ENCODE results near the gene SMIM29. TPM values are rescaled to one million over a fixed set of nuclear protein-coding genes. Genes with fewer than 3 reads are reported as not detected.
"Not testable (repeated sequence)": the region's sequence is repeated elsewhere in the genome, so short reads cannot be mapped to it uniquely, and the experiment has no call there.

SMIM29 gene
- total and polyA plus RNA-seq, 2 donors: 4.2 to 44.9 TPM

DNA sequence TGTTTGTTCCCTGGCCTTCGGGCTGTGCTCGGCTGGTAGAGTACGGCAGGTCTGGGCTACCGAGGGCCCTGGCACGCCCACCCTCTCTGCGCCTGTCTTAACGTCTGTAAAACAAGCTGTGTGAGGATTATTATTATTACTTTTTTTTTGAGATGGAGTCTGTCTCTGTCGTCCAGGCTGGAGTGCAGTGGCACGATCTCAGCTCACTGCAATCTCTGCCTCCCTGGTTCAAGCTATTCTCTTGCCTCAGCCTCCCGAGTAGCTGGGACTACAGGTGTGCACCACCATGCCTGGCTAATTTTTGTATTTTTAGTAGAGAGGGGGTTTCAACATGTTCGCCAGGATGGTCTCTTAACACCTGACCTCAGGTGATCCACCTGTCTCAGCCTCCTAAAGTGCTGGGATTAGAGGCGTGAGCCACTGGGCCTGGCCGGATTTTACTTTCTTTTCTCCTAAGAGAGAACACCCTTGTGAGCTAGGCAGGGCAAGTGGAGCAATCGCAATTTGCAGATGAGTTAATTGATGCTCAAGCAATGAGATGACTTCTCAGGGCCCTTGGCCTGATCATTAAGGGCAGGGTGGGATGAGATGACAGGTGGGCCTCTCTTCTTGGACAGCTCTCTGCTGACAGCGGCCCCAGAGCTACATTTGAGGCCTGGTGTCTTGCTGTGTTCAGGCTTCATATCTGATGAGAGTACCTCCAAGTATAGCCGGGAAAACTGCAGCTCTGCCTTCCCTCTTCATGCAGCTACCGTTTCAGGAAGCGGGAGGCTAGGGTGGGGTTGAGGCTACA lies 859 bp upstream of the SMIM29 start:
- Histone ChIP-seq H3K36me3 (ENCODE audit: insufficient read depth) (no peaks in the 10 kb centered on the region), H3K27ac (ENCODE audit: low read depth) (peak overlapping the region; percentile 88), H3K4me3 (ENCODE audit: low read depth, low read length) (peak overlapping the region; percentile 48), H3K4me1 (ENCODE audit: insufficient read depth) (no peaks in the 10 kb centered on the region)
- no peak for DNase-seq (ENCODE audit: extremely low spot score)
- 45% methylated on average over 18 of the region's 18 CpGs for WGBS

DNA sequence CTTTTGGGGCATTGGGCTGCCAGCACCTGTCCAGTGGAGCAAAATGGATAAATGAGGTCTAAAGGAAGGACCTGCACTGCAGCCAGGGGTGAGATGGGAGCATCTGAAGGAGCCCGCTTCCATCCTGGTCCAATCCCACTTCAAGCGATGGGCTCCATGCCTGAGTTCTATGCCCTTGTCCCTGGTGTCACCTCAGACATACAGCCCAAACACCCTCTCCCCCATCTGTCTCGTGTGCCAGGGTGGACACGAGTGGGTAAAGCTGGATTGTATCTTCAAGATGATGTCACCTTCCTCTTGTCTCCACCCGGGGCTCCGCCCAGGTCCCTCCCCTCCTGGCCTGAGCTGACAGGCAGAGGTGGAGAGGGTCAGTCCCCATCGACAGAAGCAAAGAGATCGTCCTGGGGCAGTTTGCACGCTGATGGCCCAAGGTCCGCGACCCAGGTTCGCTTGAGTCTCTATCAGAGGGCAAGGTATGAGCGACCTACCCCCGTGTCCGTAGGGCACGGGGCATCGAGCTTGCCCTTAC lies 544 bp downstream of the SMIM29 start:
- peak overlapping the region; percentile 48 for H3K4me3 ChIP-seq (ENCODE audit: low read depth, low read length)
- 9% methylated on average over 17 of the region's 17 CpGs for WGBS
- H3K27ac ChIP-seq (ENCODE audit: low read depth): peak overlapping the region; percentile 55
- no peaks in the 10 kb centered on the region for H3K4me1 ChIP-seq (ENCODE audit: insufficient read depth)
- DNase-seq (ENCODE audit: extremely low spot score): no peak
- H3K36me3 ChIP-seq (ENCODE audit: insufficient read depth): no peaks in the 10 kb centered on the region

DNA sequence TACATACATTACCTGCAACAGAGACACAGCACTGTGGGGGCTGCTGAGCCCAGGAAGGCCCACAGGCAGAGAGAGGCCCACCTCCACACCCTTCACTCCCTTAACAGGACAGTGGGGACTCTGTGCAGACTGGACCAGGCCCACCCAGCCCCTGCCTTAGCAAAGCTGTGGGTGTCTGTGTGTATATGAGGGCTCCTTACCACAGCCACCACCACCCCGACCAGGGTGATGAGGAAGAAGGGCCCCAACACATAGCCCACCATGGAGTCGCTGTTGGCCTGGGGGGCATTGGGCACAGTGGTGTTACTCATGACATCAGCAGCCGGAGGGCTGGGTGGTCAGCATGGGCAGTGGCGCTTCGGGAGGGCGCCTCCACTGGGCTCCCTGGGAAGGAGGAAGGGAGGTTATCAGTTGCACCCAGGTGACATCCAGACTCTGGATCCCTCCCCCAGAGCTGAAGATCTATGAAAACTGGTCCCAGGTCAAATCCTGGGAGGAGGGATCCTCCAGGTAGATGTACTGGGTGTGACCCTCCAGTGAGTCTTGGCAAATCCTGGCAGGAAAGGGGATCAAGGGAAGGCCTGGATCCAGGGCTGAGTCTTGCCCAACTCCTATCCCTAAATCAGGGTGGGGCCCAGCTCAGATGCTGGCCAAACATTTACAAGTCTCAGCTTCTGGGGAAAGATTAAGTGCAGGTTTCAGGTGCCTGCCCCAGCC lies 1.2 kb downstream of the SMIM29 start:
- Histone ChIP-seq H3K36me3 (ENCODE audit: insufficient read depth) (no peaks in the 10 kb centered on the region), H3K4me3 (ENCODE audit: low read depth, low read length) (no peak overlapping the region), H3K4me1 (ENCODE audit: insufficient read depth) (no peaks in the 10 kb centered on the region), H3K27ac (ENCODE audit: low read depth) (no peak overlapping the region)
- no peak for DNase-seq (ENCODE audit: extremely low spot score)
- WGBS: 85% methylated on average over 6 of the region's 6 CpGs

DNA sequence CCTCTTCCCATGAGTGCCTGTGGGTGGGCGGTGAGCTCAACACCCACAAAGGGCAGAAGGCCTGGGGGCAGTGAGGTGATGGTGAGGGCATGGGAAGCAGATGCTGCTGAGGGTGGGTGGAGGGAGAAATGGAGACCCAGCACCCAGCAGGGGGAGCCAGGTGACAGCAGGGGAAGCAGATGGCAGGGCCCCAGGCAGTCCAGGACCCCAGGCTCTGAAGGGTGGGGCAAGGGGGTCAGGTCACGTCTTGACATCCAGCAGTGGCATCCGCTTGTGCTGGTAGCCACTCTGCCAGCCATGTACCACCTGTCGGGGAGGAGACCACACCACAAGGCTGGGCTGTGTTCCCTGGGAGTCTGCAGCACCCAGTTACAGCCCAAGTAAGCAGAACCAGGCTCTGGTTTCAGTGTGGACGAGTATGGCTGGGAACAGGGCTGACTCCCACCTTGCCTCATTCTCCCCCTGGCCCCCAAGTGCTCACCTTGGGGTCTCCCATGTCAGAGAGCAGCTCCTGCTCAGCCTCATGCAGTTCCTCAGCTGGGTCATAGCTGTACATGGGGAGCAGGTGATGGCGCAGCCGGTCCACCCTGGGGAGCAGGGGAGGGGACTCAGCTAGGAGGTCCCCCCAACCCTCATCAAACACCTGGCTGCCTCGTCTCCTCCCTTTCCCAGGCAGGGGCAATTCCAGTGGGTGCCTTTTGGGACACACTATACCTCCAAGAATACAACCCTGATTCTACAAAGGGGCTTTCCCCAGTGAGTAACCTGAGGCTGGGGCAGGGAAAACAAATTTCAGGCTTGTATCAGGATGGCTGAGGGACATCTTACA lies 2.0 kb downstream of the SMIM29 start:
- no peaks in the 10 kb centered on the region for H3K36me3 ChIP-seq (ENCODE audit: insufficient read depth)
- H3K4me1 ChIP-seq (ENCODE audit: insufficient read depth): no peaks in the 10 kb centered on the region
- DNase-seq (ENCODE audit: extremely low spot score): no peak
- no peak overlapping the region for H3K27ac ChIP-seq (ENCODE audit: low read depth)
- H3K4me3 ChIP-seq (ENCODE audit: low read depth, low read length): no peak overlapping the region
- WGBS: 81% methylated on average over 8 of the region's 8 CpGs

DNA sequence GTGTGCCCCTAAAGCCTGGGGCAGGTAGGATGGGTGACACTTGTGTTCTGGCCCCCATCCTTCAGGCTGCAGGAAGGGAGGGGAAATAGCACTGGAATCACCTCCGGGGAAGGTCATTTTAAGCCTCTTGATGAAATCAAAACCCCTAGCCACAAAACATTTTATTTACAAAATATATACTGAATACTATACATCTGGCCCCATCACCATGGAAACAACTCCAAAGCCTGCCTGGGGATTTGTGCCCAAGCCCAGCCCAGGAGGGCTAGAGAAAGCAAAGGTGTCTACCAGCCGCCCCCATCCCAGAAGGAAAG lies 2.6 kb downstream of the SMIM29 start:
- H3K27ac ChIP-seq (ENCODE audit: low read depth): no peak overlapping the region
- H3K36me3 ChIP-seq (ENCODE audit: insufficient read depth): no peaks in the 10 kb centered on the region
- H3K4me3 ChIP-seq (ENCODE audit: low read depth, low read length): no peak overlapping the region
- DNase-seq (ENCODE audit: extremely low spot score): no peak
- 79% methylated on average over 2 of the region's 2 CpGs for WGBS
- H3K4me1 ChIP-seq (ENCODE audit: insufficient read depth): no peaks in the 10 kb centered on the region

DNA sequence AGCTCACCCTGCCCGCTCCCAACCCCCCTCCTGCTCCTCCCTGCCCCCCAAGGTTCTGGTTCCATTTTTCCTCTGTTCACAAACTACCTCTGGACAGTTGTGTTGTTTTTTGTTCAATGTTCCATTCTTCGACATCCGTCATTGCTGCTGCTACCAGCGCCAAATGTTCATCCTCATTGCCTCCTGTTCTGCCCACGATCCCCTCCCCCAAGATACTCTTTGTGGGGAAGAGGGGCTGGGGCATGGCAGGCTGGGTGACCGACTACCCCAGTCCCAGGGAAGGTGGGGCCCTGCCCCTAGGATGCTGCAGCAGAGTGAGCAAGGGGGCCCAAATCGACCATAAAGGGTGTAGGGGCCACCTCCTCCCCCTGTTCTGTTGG lies 3.1 kb downstream of the SMIM29 start:
- H3K27ac ChIP-seq (ENCODE audit: low read depth); H3K36me3 ChIP-seq (ENCODE audit: insufficient read depth); DNase-seq (ENCODE audit: extremely low spot score); H3K4me1 ChIP-seq (ENCODE audit: insufficient read depth); H3K4me3 ChIP-seq (ENCODE audit: low read depth, low read length): not testable (repeated sequence)
- 79% methylated on average over 7 of the region's 7 CpGs for WGBS

DNA sequence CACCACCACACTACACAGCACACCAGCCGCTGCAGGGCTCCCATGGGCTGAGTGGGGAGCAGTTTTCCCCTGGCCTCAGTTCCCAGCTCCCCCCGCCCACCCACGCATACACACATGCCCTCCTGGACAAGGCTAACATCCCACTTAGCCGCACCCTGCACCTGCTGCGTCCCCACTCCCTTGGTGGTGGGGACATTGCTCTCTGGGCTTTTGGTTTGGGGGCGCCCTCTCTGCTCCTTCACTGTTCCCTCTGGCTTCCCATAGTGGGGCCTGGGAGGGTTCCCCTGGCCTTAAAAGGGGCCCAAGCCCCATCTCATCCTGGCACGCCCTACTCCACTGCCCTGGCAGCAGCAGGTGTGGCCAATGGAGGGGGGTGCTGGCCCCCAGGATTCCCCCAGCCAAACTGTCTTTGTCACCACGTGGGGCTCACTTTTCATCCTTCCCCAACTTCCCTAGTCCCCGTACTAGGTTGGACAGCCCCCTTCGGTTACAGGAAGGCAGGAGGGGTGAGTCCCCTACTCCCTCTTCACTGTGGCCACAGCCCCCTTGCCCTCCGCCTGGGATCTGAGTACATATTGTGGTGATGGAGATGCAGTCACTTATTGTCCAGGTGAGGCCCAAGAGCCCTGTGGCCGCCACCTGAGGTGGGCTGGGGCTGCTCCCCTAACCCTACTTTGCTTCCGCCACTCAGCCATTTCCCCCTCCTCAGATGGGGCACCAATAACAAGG lies 3.6 kb downstream of the SMIM29 start:
- H3K27ac ChIP-seq (ENCODE audit: low read depth); H3K4me3 ChIP-seq (ENCODE audit: low read depth, low read length); H3K4me1 ChIP-seq (ENCODE audit: insufficient read depth); H3K36me3 ChIP-seq (ENCODE audit: insufficient read depth); DNase-seq (ENCODE audit: extremely low spot score): not testable (repeated sequence)
- 83% methylated on average over 13 of the region's 13 CpGs for WGBS

DNA sequence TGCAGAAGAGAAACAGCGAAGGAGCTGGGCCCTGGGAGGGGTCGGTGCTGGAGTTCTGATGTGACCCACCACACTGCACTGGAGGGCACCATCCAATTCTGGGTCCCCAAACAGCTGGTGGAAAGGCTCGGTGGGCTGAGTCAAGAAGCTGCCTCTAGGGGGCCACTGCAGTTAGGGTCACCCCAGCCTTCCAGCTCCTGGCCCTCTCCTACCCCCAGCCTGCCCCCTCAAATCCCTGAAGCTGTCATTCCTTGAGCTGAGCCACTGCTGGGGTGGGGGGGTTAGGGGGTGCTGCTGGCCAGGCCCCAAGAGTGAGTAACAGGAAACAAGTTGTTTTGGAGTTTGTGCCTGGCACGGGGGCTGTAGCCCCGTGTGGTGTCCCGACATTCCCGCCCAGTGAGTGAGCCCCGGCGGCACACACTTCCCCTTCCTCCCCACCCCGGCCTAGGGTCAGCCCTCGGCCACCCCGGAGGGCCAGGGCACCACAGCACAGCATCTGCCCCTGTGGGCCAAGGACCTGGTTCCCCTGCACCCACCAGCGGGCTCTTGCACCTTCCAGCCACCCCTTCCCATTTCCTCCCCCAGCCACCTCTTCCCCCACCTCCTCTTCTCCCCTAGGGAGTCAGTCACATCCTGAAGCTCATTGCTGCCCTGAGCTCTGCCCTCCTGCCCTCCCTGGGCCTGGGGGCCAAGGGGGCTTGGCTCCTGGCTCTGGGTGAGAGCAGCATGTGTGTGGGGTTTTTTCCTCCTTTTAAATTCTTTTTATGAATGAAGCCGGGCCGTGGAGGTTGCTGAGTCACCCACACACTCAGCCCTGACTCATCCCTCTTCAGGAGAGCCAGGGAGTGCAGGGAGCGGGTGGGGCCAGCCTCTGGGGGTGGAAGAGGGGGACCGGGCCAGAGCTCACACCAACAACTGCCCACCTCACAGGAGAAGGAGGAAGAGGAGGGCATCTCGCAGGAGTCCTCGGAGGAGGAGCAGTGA lies 4.6 kb downstream of the SMIM29 start:
- H3K36me3 ChIP-seq (ENCODE audit: insufficient read depth): peaks cover 2% of the 10 kb centered on the region
- DNase-seq (ENCODE audit: extremely low spot score): no peak
- H3K4me1 ChIP-seq (ENCODE audit: insufficient read depth): no peaks in the 10 kb centered on the region
- no peak overlapping the region for H3K27ac ChIP-seq (ENCODE audit: low read depth)
- 38% methylated on average over 19 of the region's 19 CpGs for WGBS
- H3K4me3 ChIP-seq (ENCODE audit: low read depth, low read length): no peak overlapping the region

DNA sequence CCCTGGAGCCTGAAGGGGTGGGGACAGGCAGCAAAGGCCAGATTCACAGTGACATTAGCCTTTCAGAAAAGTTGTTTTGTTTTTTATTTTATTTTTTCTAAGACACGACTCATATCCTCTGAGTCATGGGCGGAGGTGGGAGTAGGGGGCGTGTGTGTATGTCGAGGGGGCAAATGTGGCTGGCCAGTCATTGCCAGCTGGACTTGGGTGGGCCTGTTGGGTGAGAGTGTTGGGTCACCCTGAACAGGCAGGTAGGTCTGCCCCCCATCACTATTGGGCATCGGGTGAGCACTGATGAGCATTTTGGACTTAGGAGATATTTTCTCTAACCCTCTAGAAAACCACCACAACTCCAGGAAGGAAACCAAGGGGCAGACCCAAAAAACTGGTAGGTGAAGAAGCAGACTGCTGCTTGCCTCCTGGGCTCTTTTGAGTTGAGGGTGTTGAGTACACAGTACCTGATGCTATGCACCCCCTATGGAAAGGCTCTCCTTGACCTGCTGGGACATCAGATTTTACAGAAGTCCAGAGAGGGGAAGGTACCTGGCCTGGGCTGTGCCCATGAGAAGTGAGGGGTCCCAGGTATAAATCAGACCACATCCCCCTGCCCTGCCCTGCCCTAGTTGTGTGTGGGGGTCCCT lies 5.6 kb downstream of the SMIM29 start:
- no peak overlapping the region for H3K4me3 ChIP-seq (ENCODE audit: low read depth, low read length)
- H3K27ac ChIP-seq (ENCODE audit: low read depth): no peak overlapping the region
- 68% methylated on average over 5 of the region's 5 CpGs for whole genome bisulfite sequencing
- no peaks in the 10 kb centered on the region for H3K4me1 ChIP-seq (ENCODE audit: insufficient read depth)
- DNase-seq (ENCODE audit: extremely low spot score): no peak
- peaks cover 2% of the 10 kb centered on the region for H3K36me3 ChIP-seq (ENCODE audit: insufficient read depth)

DNA sequence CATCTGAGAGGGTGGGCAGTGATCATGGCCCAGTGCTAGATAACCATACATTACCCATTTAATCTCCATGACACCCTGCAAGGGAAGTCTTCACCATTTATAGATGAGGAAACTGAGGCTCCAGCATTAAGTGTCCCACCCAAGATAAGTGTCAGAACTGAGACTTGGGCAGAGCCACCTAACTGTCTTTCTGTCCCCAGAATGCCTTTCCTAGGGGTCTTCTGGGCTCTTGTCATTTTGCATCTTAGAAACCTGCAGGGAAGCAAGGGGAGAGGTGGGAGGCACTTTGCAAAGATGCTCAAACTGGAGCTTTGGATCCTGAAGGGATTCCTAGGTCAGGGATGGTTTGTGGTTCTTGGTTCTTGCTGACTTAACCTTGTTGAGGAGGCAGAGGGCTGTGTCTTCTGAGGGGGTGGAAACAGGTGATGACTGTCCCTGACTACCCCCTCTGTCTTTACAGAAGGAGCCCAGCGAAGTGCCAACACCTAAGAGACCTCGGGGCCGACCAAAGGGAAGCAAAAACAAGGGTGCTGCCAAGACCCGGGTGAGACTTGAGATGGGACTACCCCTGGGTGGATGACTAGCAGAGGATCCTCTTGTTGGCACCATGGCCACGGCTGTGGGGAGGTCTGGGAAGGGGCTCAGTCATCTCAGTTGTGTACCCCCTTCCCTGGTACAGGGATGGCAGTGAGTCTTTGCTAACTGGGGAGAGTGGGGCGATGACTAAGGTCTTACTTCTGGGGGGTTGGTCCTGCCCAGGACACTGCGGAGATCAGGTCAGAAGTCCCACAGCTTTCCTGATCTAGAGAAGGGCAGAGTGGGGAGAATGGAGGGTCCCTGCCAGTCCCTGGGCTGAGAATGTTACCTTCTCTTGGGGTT lies 6.3 kb downstream of the SMIM29 start:
- WGBS: 89% methylated on average over 7 of the region's 7 CpGs
- no peak for DNase-seq (ENCODE audit: extremely low spot score)

More for the DNA sequence above, 6.3 kb downstream of the SMIM29 start:
- H3K27ac ChIP-seq (ENCODE audit: low read depth): no peak overlapping the region
- H3K36me3 ChIP-seq (ENCODE audit: insufficient read depth): peaks cover 2% of the 10 kb centered on the region
- no peak overlapping the region for H3K4me3 ChIP-seq (ENCODE audit: low read depth, low read length)
- no peaks in the 10 kb centered on the region for H3K4me1 ChIP-seq (ENCODE audit: insufficient read depth)

All from urinary bladder (tissue), 4 donors.